Smooth muscle cell (in vitro differentiated cells): Measurements from ENCODE around the gene NOTCH1. TPM values are rescaled to one million over a fixed set of nuclear protein-coding genes. Genes with fewer than 3 reads are reported as not detected.

Experiments used
- DNase-seq: peaks from one replicate; lab custom pipeline; 2025; ENCODE audit not compliant: unreplicated experiment; lab: John Stamatoyannopoulos, UW
- H2AFZ ChIP-seq: fragments of 200-600 bp; sonication (generic); 2 replicates; pipeline ENCODE4 v1.6.0; 2016; ENCODE audit warnings: antibody characterized with exemption, low read depth, mild to moderate bottlenecking
- H3F3A ChIP-seq: fragments of 200-600 bp; sonication (generic); 2 replicates; pipeline ENCODE4 v1.6.0; 2017; ENCODE audit warnings: antibody characterized with exemption, low read depth
- H3K27ac ChIP-seq: fragments of 200-600 bp; sonication (generic); 2 replicates; pipeline ENCODE4 v1.5.1; 2016; ENCODE audit warnings: low read depth, mild to moderate bottlenecking
- H3K27me3 ChIP-seq: fragments of 200-600 bp; sonication (generic); 2 replicates; pipeline ENCODE4 v1.6.1; 2016; ENCODE audit warnings: low read depth, mild to moderate bottlenecking
- H3K36me3 ChIP-seq: fragments of 200-600 bp; sonication (generic); 2 replicates; pipeline ENCODE4 v1.5.1; 2016; ENCODE audit warnings: low read depth
- H3K4me1 ChIP-seq: fragments of 200-600 bp; sonication (generic); 2 replicates; pipeline ENCODE4 v1.5.1; 2016; ENCODE audit warnings: low read depth
- H3K4me2 ChIP-seq: fragments of 200-600 bp; sonication (generic); 2 replicates; pipeline ENCODE4 v1.6.0; 2016; ENCODE audit warnings: mild to moderate bottlenecking
- H3K4me3 ChIP-seq: fragments of 200-600 bp; sonication (generic); 2 replicates; pipeline ENCODE4 v1.5.1; 2016; ENCODE audit warnings: mild to moderate bottlenecking
- H3K79me2 ChIP-seq: fragments of 200-600 bp; sonication (generic); 2 replicates; pipeline ENCODE4 v1.6.0; 2016; ENCODE audit warnings: low read depth, mild to moderate bottlenecking
- H3K9ac ChIP-seq: fragments of 200-600 bp; sonication (generic); 2 replicates; pipeline ENCODE4 v1.6.0; 2016; ENCODE audit warnings: low read depth
- H3K9me3 ChIP-seq: fragments of 200-600 bp; sonication (generic); replicated peaks from 2 replicates; pipeline ENCODE4 v1.5.1; 2016; ENCODE audit warnings: low read depth
- H4K20me1 ChIP-seq: fragments of 200-600 bp; sonication (generic); 2 replicates; pipeline ENCODE4 v1.6.0; 2016; ENCODE audit warnings: low read depth
- CTCF ChIP-seq: fragments of 200-600 bp; sonication (generic); IDR thresholded peaks from 2 replicates; pipeline ENCODE4 v1.5.1; 2017; ENCODE audit warnings: borderline replicate concordance, mild to moderate bottlenecking, antibody characterized with exemption; ENCODE audit not compliant: insufficient read depth, poor library complexity, severe bottlenecking
- WGBS: methylation state at CpG from one replicate; pipeline ENCODE4 v1.1.7; 2016; ENCODE audit warnings: low lambda C conversion rate; 5-methylcytosine and 5-hydroxymethylcytosine counted together
- polyA plus RNA-seq: library from polyadenylated mRNA; unstranded; fragments of >200 nt; fragmentation: Nextera tagmentation; extraction: Ambion mirVana; gene quantifications from 2 replicates; pipeline ENCODE4 v1.2.1, GENCODE V29; 2016
- total RNA-seq: library from RNA; depleted of rRNA; stranded (reverse); fragments of >200 nt; gene quantifications from 2 replicates; pipeline ENCODE4 v1.2.3, GENCODE V29; 2014

The NOTCH1 gene
- total and polyA plus RNA-seq, 2 experiments from 2014 or later = 7.2 to 13.2 TPM

GRCh38 chr9:136533775-136534157 is 12.1 kb downstream of the NOTCH1 start:
- H3K36me3 ChIP-seq = no peaks in the 10 kb centered on the region
- peaks cover 92% of the 10 kb centered on the region for H4K20me1 ChIP-seq

GRCh38 chr9:136532799-136533774 is 12.8 kb downstream of the NOTCH1 start:
- no peak for TF ChIP-seq CTCF
- Histone ChIP-seq H3K4me3 (no peak overlapping the region), H3K27me3 (no peaks in the 10 kb centered on the region), H2AFZ (no peak overlapping the region), H3K9me3 (no peaks in the 10 kb centered on the region), H3K27ac (no peak overlapping the region), H3K4me2 (no peak overlapping the region), H3K36me3 (no peaks in the 10 kb centered on the region), H3K9ac (no peak overlapping the region), H3K79me2 (peaks cover 56% of the 10 kb centered on the region), H3K4me1 (peaks cover 26% of the 10 kb centered on the region), H4K20me1 (peaks cover 91% of the 10 kb centered on the region), H3F3A (no peaks in the 10 kb centered on the region)
- no peak for DNase-seq
- WGBS = 92% methylated on average over 30 of the region's 35 CpGs

More at GRCh38 chr9:136533775-136534157, 12.1 kb downstream of the NOTCH1 start:
- 90% methylated on average over 22 of the region's 22 CpGs for WGBS
- Histone ChIP-seq H3F3A (no peaks in the 10 kb centered on the region), H3K79me2 (peaks cover 59% of the 10 kb centered on the region), H3K9me3 (no peaks in the 10 kb centered on the region), H3K9ac (no peak overlapping the region), H3K4me1 (peaks cover 26% of the 10 kb centered on the region), H3K4me2 (no peak overlapping the region), H3K27ac (no peak overlapping the region), H3K27me3 (no peaks in the 10 kb centered on the region), H3K4me3 (no peak overlapping the region), H2AFZ (no peak overlapping the region)
- no peak for DNase-seq
- no peak for TF ChIP-seq CTCF

GRCh38 chr9:136531904-136532798 is 13.7 kb downstream of the NOTCH1 start:
- no peaks in the 10 kb centered on the region for H3K36me3 ChIP-seq
- H3K79me2 ChIP-seq = peaks cover 51% of the 10 kb centered on the region
- no peaks in the 10 kb centered on the region for H3K9me3 ChIP-seq
- H3K9ac ChIP-seq = no peak overlapping the region
- no peak overlapping the region for H3K4me2 ChIP-seq
- H3K4me3 ChIP-seq = no peak overlapping the region
- peaks cover 91% of the 10 kb centered on the region for H4K20me1 ChIP-seq
- H3K27ac ChIP-seq = no peak overlapping the region
- H3F3A ChIP-seq = no peaks in the 10 kb centered on the region
- H3K27me3 ChIP-seq = no peaks in the 10 kb centered on the region
- no peak for TF ChIP-seq CTCF
- H3K4me1 ChIP-seq = peaks cover 26% of the 10 kb centered on the region
- 92% methylated on average over 39 of the region's 39 CpGs for WGBS
- no peak for DNase-seq
- no peak overlapping the region for H2AFZ ChIP-seq
